Measurements from ENCODE around the gene MFNG.

MFNG gene

DNA sequence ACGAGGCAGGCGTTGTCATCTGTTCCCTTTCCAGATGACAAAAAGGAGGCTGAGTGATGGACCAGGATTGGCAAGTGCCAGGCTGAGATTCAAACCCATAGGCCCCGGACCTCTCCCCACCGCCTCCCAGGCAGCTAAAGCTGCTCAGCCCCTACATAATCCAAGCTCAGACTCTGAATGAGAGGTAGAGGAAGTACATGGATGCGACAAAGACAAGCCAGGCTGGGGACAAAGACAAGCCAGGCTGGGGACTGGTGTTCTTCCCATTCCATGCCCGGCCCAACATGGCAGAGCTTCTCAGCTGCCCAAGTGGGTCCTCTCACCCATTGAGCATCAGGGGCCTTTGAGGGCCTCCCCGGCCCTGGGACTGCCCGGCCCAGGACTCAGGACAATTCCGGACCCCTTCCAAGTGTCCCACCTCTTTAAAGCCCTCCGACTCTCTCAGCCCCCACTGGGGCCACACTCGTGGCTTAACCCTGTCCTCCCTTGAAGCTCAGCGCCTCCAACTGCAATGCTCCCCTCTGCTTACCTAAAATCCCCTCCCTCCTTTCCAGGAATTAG is 4.8 kb downstream of the MFNG start:
- DNase-seq (ENCODE audit: low read depth), result no peak
- no peak overlapping the region for H3K4me3 ChIP-seq (ENCODE audit: low read length)
- TF ChIP-seq, protein P1, sequence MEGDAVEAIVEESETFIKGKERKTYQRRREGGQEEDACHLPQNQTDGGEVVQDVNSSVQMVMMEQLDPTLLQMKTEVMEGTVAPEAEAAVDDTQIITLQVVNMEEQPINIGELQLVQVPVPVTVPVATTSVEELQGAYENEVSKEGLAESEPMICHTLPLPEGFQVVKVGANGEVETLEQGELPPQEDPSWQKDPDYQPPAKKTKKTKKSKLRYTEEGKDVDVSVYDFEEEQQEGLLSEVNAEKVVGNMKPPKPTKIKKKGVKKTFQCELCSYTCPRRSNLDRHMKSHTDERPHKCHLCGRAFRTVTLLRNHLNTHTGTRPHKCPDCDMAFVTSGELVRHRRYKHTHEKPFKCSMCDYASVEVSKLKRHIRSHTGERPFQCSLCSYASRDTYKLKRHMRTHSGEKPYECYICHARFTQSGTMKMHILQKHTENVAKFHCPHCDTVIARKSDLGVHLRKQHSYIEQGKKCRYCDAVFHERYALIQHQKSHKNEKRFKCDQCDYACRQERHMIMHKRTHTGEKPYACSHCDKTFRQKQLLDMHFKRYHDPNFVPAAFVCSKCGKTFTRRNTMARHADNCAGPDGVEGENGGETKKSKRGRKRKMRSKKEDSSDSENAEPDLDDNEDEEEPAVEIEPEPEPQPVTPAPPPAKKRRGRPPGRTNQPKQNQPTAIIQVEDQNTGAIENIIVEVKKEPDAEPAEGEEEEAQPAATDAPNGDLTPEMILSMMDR (IDR thresholded peaks at IDR 0.05; ENCODE audit: insufficient read depth, low read depth, low read length, missing control alignments), result no peak

DNA sequence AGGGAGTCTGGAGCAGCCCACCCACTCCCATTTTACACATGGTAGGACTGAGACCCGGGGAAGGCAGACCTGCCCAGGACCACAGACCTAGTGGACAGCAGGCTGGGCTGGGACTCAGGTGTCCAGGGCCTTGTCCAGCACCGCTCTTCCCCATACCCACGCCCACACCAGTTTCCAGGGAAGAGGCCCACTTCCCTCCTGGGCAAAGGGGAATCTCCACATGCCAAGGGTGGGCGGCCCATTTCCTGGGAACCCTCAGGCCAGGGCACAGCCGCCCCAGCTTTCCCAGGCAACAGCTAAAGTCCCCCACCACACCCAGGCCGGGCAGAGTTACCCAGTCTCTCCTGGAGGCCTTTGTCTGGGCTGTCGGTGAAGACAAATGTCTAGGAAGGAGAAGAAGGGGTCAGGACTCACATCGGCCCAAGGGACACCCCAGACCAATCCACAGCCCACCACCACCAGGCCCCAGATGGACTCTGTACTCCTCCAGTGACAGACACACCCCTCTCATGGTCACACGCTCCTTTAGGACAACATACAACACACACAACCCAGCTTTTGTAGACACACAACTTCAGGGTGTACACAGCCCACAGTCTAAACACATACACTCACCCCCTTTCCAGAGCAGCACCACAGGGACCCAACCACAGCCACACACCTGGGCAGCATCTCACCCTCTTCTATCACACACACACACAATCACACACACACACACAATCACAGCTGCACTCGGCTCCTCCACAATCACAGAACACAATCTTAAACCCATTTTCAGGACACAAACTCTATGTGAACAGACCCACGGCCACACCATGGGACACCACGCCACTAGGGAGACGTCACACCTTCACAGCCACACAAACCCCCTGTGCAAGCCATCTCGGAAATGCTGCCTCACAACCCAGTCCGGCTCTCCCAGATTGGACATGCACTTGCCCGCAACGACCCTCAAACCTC is 5.5 kb downstream of the MFNG start:
- no peak overlapping the region for H3K4me3 ChIP-seq (ENCODE audit: low read length)
- DNase-seq (ENCODE audit: low read depth), result no peak
- TF ChIP-seq, protein P1 (IDR thresholded peaks at IDR 0.05; ENCODE audit: insufficient read depth, low read depth, low read length, missing control alignments), result no peak

DNA sequence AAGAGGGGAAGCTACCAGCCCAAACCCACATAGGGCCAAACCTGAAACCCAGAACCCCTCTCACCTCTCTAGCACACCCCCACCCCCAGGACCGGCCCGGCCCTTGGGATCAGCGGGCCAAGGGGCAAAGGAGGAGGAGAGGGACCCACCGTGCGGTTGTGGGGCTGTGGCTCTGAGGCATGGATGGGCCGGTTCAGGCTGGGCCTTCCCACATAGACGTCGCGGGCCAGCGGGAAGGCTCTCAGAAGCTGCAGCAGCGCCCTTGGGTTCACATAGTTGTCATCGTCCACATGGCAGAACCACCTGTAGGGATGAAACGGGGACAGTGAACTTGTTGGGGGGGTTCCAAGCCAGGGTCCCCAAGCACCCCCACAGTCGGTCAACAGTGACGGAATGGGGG is 7.0 kb downstream of the MFNG start:
- no peak for DNase-seq (ENCODE audit: low read depth)
- TF ChIP-seq, protein P1 (IDR thresholded peaks at IDR 0.05; ENCODE audit: insufficient read depth, low read depth, low read length, missing control alignments), result no peak
- H3K4me3 ChIP-seq (ENCODE audit: low read length), result no peak overlapping the region

GRCh38 chr22:37476389-37477329 is 9.5 kb downstream of the MFNG start:
- DNase-seq (ENCODE audit: low read depth), result no peak
- TF ChIP-seq, protein P1 (IDR thresholded peaks at IDR 0.05; ENCODE audit: insufficient read depth, low read depth, low read length, missing control alignments), result no peak
- no peak overlapping the region for H3K4me3 ChIP-seq (ENCODE audit: low read length)

GRCh38 chr22:37474447-37475090 is 11.6 kb downstream of the MFNG start:
- no peak for DNase-seq (ENCODE audit: low read depth)
- TF ChIP-seq, protein P1 (IDR thresholded peaks at IDR 0.05; ENCODE audit: insufficient read depth, low read depth, low read length, missing control alignments), result no peak

GRCh38 chr22:37473437-37473946 is 12.7 kb downstream of the MFNG start:
- H3K4me3 ChIP-seq (ENCODE audit: low read length), result no peak overlapping the region
- TF ChIP-seq, protein P1 (IDR thresholded peaks at IDR 0.05; ENCODE audit: insufficient read depth, low read depth, low read length, missing control alignments), result no peak
- no peak for DNase-seq (ENCODE audit: low read depth)

More at GRCh38 chr22:37474447-37475090, 11.6 kb downstream of the MFNG start:
- no peak overlapping the region for H3K4me3 ChIP-seq (ENCODE audit: low read length)
